ENCODE data around the gene GSX1. TPM values are rescaled to one million over a fixed set of nuclear protein-coding genes. Genes with fewer than 3 reads are reported as not detected.
A peak's percentile ranks its signal among the peaks of the same experiment; 100 is the strongest.
"Not testable (repeated sequence)": the region's sequence is repeated elsewhere in the genome, so short reads cannot be mapped to it uniquely, and the experiment has no call there.

Gene GSX1
- total RNA-seq, result not detected in 2 replicates
- polyA plus RNA-seq, result not detected in 2 replicates

DNA sequence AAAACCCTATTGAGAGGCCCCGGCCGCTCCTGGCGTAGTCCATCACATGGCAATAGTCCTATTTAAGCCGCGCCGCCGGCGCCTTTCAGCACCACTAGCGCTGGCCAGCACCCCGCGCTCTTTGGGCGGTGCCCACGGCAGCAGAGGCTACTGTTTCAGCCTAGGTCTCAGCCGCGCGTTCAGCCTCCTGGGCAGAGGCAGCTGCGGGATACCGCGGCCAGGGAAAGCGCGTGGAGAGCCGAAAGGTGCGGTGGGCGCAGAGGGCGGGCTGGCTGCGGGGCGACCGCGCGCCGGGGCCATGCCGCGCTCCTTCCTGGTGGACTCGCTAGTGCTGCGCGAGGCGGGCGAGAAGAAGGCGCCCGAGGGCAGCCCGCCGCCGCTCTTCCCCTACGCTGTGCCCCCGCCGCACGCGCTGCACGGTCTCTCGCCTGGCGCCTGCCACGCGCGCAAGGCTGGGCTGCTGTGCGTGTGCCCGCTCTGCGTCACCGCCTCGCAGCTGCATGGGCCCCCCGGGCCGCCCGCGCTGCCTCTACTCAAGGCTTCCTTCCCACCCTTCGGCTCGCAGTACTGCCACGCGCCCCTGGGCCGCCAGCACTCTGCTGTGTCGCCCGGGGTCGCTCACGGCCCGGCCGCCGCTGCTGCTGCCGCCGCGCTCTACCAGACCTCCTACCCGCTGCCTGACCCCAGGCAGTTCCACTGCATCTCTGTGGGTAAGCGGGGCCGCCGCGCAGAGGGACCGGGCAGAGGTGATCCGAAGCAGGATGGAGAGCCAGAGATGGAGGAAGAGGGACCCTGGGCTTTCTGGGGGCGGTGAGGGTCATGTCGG is at the start of gene GSX1:
Gene GSX1 (plus strand): TSS at position 91 of the 826 bp plus-strand sequence. CDS start 208 bp downstream, at position 299.
- no peak within 1 kb of the TSS for H3K4me3 ChIP-seq
- peak; percentile 85 to 95 for DNase-seq (ENCODE audit: low read depth in 1 of 2, low spot score in 1 of 2)
- H3K27ac ChIP-seq, result no peak within 1 kb of the TSS
- no peaks in the 10 kb centered on the region for H3K9me3 ChIP-seq (ENCODE audit: low read depth)
- TF ChIP-seq, protein P1, sequence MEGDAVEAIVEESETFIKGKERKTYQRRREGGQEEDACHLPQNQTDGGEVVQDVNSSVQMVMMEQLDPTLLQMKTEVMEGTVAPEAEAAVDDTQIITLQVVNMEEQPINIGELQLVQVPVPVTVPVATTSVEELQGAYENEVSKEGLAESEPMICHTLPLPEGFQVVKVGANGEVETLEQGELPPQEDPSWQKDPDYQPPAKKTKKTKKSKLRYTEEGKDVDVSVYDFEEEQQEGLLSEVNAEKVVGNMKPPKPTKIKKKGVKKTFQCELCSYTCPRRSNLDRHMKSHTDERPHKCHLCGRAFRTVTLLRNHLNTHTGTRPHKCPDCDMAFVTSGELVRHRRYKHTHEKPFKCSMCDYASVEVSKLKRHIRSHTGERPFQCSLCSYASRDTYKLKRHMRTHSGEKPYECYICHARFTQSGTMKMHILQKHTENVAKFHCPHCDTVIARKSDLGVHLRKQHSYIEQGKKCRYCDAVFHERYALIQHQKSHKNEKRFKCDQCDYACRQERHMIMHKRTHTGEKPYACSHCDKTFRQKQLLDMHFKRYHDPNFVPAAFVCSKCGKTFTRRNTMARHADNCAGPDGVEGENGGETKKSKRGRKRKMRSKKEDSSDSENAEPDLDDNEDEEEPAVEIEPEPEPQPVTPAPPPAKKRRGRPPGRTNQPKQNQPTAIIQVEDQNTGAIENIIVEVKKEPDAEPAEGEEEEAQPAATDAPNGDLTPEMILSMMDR (IDR thresholded peaks at IDR 0.05; ENCODE audit: low read depth, low read length), result no peak
- no peaks in the 10 kb centered on the region for H3K36me3 ChIP-seq
- H3K27me3 ChIP-seq, result peaks cover 100% of the 10 kb centered on the region
- H3K4me1 ChIP-seq (ENCODE audit: low read depth), result no peaks in the 10 kb centered on the region

DNA sequence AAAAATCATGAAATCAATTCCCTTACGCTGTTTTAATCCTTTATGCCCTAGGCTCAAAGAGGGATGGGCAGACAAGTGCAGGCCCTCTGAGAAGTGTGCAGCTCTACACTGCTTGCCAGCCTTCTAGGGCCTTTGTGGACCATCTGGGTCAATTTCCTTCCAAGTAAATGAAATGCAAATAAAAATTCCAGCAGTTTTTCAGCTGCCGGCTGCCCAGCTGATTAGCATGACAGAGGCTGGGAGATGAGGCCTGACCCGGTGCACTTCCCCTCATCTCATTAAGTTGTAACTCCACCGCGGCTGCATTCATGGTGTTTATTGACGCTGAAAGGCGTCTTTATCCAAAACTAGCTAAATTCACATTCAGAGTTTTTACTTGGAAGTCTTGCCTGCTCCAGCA is 47.5 kb upstream of the GSX1 start:
- Histone ChIP-seq H3K36me3 (no peaks in the 10 kb centered on the region), H3K27me3 (no peaks in the 10 kb centered on the region), H3K27ac (no peak overlapping the region), H3K4me3 (no peak overlapping the region), H3K4me1 (ENCODE audit: low read depth) (no peaks in the 10 kb centered on the region), H3K9me3 (ENCODE audit: low read depth) (no peaks in the 10 kb centered on the region)
- TF ChIP-seq, protein P1 (IDR thresholded peaks at IDR 0.05; ENCODE audit: low read depth, low read length), result no peak
- DNase-seq (ENCODE audit: low read depth in 1 of 2, low spot score in 1 of 2), result no peak

DNA sequence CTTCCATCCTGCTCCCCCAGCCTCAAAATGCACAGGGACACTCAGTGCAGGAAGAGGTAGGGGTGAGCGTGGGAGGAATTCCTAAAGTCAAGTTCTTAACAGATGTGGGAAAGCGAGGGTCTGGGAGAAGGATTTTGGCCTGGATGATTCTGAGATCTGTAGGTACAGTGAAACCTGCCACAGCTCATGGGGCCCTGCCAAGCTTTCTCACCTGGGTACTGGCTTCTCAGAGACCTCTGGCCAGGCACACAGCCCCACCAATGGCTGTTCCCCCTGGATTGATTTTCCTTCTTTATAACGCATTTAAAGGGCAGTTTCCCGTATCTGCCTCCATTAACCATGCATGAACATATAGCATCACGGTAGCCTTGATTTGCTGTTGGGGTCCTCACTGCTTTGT is 47.0 kb upstream of the GSX1 start:
- no peaks in the 10 kb centered on the region for H3K4me1 ChIP-seq (ENCODE audit: low read depth)
- H3K4me3 ChIP-seq, result no peak overlapping the region
- TF ChIP-seq, protein P1 (IDR thresholded peaks at IDR 0.05; ENCODE audit: low read depth, low read length), result no peak
- no peaks in the 10 kb centered on the region for H3K27me3 ChIP-seq
- no peaks in the 10 kb centered on the region for H3K36me3 ChIP-seq
- DNase-seq (ENCODE audit: low read depth in 1 of 2, low spot score in 1 of 2), result no peak
- no peaks in the 10 kb centered on the region for H3K9me3 ChIP-seq (ENCODE audit: low read depth)
- no peak overlapping the region for H3K27ac ChIP-seq

DNA sequence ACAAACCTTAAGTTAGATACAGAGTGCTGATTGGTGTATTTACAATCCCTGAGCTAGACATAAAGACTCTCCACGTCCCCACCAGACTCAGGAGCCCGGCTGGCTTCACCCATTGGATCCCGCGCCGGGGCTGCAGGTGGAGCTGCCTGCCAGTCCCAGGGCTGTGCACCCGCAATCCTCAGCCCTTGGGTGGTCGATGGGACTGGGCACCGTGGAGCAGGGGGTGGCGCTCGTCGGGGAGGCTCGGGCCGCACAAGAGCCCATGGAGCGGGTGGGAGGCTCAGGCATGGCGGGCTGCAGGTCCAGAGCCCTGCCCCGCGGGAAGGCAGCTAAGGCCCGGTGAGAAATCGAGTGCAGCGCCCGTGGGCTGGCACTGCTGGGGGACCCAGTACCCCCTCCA is 44.1 kb upstream of the GSX1 start:
- H3K4me3 ChIP-seq; H3K9me3 ChIP-seq (ENCODE audit: low read depth); H3K36me3 ChIP-seq; DNase-seq (ENCODE audit: low read depth in 1 of 2, low spot score in 1 of 2); H3K27me3 ChIP-seq; H3K27ac ChIP-seq; H3K4me1 ChIP-seq (ENCODE audit: low read depth): not testable (repeated sequence)

DNA sequence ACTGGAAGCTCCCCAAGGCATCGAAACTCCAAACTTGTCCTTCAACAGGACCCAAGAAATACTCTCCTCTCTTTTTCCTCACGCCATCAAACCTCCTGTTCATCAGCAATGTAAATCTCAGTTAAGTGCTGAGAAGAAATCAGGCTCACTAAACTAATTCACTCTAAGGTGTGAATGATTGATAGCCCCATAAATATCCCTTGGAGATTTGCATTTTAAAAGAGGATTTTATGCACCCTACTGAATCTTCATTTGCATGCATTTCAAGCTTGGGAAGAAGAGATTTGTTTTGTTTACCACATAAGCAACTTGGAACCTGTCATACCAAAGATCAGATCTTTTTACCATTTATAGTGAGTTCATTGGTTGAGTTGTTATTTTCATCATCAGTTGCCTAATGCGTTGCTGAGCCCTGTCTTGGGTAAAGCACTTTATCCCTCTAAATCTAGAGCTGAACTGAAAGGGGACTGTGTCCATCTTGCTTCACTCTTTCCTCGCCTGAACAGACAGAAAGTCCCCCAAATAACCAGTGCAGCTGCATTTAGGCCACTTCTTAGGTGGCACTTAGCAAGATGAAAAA is 40.2 kb upstream of the GSX1 start:
- Histone ChIP-seq H3K4me1 (ENCODE audit: low read depth) (no peaks in the 10 kb centered on the region), H3K27me3 (no peaks in the 10 kb centered on the region), H3K27ac (no peak overlapping the region), H3K36me3 (no peaks in the 10 kb centered on the region), H3K4me3 (no peak overlapping the region), H3K9me3 (ENCODE audit: low read depth) (no peaks in the 10 kb centered on the region)
- TF ChIP-seq, protein P1 (IDR thresholded peaks at IDR 0.05; ENCODE audit: low read depth, low read length), result no peak
- no peak for DNase-seq (ENCODE audit: low read depth in 1 of 2, low spot score in 1 of 2)

DNA sequence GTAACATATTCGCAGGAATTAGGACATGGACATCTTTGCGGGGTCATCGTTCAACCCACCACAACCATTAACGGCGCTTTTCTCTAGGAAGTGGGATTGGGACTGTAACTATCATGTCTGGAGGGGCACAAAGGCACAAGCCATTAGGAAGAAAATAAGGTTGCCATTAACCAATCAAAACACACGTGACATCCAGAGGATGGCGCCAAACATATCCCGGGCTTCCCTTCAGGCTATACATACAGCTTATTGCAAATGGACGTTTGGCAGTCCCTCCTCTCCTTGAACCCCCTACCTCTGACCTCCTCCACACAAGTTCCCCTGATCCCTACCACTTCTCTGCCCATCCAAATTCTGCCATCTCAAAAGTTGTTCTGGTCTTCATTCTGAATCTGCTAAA is 26.6 kb upstream of the GSX1 start:
- H3K4me1 ChIP-seq (ENCODE audit: low read depth), result no peaks in the 10 kb centered on the region
- no peak overlapping the region for H3K27ac ChIP-seq
- TF ChIP-seq, protein P1 (IDR thresholded peaks at IDR 0.05; ENCODE audit: low read depth, low read length), result no peak
- no peak for DNase-seq (ENCODE audit: low read depth in 1 of 2, low spot score in 1 of 2)
- H3K27me3 ChIP-seq, result peaks cover 20% of the 10 kb centered on the region
- H3K9me3 ChIP-seq (ENCODE audit: low read depth), result no peaks in the 10 kb centered on the region
- no peak overlapping the region for H3K4me3 ChIP-seq
- no peaks in the 10 kb centered on the region for H3K36me3 ChIP-seq
